ENCODE data around the gene UBXN2A.
"Not testable (repeated sequence)": the region's sequence is repeated elsewhere in the genome, so short reads cannot be mapped to it uniquely, and the experiment has no call there.

Gene UBXN2A

GRCh38 chr2:24014902-24015301, 74.6 kb downstream of the UBXN2A start:
- DNase-seq: not testable (repeated sequence)

GRCh38 chr2:24015562-24016375, 75.5 kb downstream of the UBXN2A start:
- DNase-seq: peak; percentile 92

GRCh38 chr2:24016376-24016761, 76.1 kb downstream of the UBXN2A start:
- no peak for DNase-seq

- no peak for DNase-seq
These were observed 76.8 kb downstream of the UBXN2A start for GRCh38 chr2:24016853-24017703.

- DNase-seq: no peak
These were observed 77.4 kb downstream of the UBXN2A start for GRCh38 chr2:24017711-24018110.

- no peak for DNase-seq
These were observed 78.0 kb downstream of the UBXN2A start for GRCh38 chr2:24018241-24018640.

GRCh38 chr2:24019729-24020128, 79.5 kb downstream of the UBXN2A start:
- DNase-seq: no peak

GRCh38 chr2:24020244-24020643, 80.0 kb downstream of the UBXN2A start:
- no peak for DNase-seq

- no peak for DNase-seq
These were observed 81.1 kb downstream of the UBXN2A start for GRCh38 chr2:24021122-24021998.

- DNase-seq: no peak
These were observed 82.2 kb downstream of the UBXN2A start for GRCh38 chr2:24022324-24022974.

- no peak for DNase-seq
These were observed 82.8 kb downstream of the UBXN2A start for GRCh38 chr2:24022975-24023575.

- DNase-seq: peak; percentile 54
These were observed 83.8 kb downstream of the UBXN2A start for GRCh38 chr2:24024018-24024417.

GRCh38 chr2:24024996-24025663, 84.9 kb downstream of the UBXN2A start:
- DNase-seq: no peak

GRCh38 chr2:24026233-24026632, 86.0 kb downstream of the UBXN2A start:
- DNase-seq: no peak

- no peak for DNase-seq
These were observed 98.7 kb downstream of the UBXN2A start for GRCh38 chr2:24038786-24039499.

- no peak for DNase-seq
These were observed 100.2 kb downstream of the UBXN2A start for GRCh38 chr2:24040511-24040910.

- DNase-seq: not testable (repeated sequence)
These were observed 102.9 kb downstream of the UBXN2A start for GRCh38 chr2:24043133-24043532.

- DNase-seq: no peak
These were observed 105.5 kb downstream of the UBXN2A start for GRCh38 chr2:24045511-24046508.

- peak; percentile 13 for DNase-seq
These were observed 106.3 kb downstream of the UBXN2A start for GRCh38 chr2:24046599-24046929.

Data from HCEC 1CT (cell line).